GM18499 (cell line): ENCODE data around the gene RRH.
A peak's percentile ranks its signal among the peaks of the same experiment; 100 is the strongest.
"Not testable (repeated sequence)": the region's sequence is repeated elsewhere in the genome, so short reads cannot be mapped to it uniquely, and the experiment has no call there.

Experiments
- ATAC-seq: cut with Tn5 transposase; IDR thresholded peaks from one replicate; pipeline ENCODE4 v1.9.1; 2021; ENCODE audit warnings: moderate number of reproducible peaks; ENCODE audit not compliant: insufficient read depth, unreplicated experiment

Gene RRH

GRCh38 chr4:109833756-109834155 lies 6.0 kb downstream of the RRH start:
- no peak for ATAC-seq

GRCh38 chr4:109836985-109837384 lies 9.2 kb downstream of the RRH start:
- ATAC-seq, result no peak

GRCh38 chr4:109846395-109847098 lies 18.8 kb downstream of the RRH start:
- ATAC-seq, result no peak

- ATAC-seq, result no peak
Measured at GRCh38 chr4:109847896-109848442, 20.2 kb downstream of the RRH start, which contains the start of gene LRIT3. TSS of gene LRIT3 (plus strand) at chr4:109848107. CDS start at chr4:109848202, 95 bp downstream.

GRCh38 chr4:109848501-109848900 lies 20.7 kb downstream of the RRH start:
- no peak for ATAC-seq

GRCh38 chr4:109850601-109851000 lies 22.8 kb downstream of the RRH start:
- no peak for ATAC-seq

GRCh38 chr4:109859426-109860300 lies 31.9 kb downstream of the RRH start:
- ATAC-seq, result not testable (repeated sequence)

- no peak for ATAC-seq
Measured at GRCh38 chr4:109861271-109861670, 33.5 kb downstream of the RRH start.

- no peak for ATAC-seq
Measured at GRCh38 chr4:109861916-109862511, 34.2 kb downstream of the RRH start.

- no peak for ATAC-seq
Measured at GRCh38 chr4:109864134-109864533, 36.4 kb downstream of the RRH start.

- no peak for ATAC-seq
Measured at GRCh38 chr4:109870061-109870460, 42.3 kb downstream of the RRH start.

GRCh38 chr4:109872065-109872464 lies 44.3 kb downstream of the RRH start:
- no peak for ATAC-seq

- ATAC-seq, result no peak
Measured at GRCh38 chr4:109872950-109873656, 45.3 kb downstream of the RRH start.

GRCh38 chr4:109873791-109874514 lies 46.2 kb downstream of the RRH start:
- no peak for ATAC-seq

- no peak for ATAC-seq
Measured at GRCh38 chr4:109875106-109875505, 47.3 kb downstream of the RRH start.

- ATAC-seq, result not testable (repeated sequence)
Measured at GRCh38 chr4:109875553-109875952, 47.8 kb downstream of the RRH start.

- ATAC-seq, result no peak
Measured at GRCh38 chr4:109876634-109877265, 49.0 kb downstream of the RRH start.

GRCh38 chr4:109877400-109877799 lies 49.6 kb downstream of the RRH start:
- peak; percentile 94 for ATAC-seq

- no peak for ATAC-seq
Measured at GRCh38 chr4:109878355-109878754, 50.6 kb downstream of the RRH start.
